Measurements from ENCODE around the gene SAP25. TPM values are rescaled to one million over a fixed set of nuclear protein-coding genes. Genes with fewer than 3 reads are reported as not detected.
A peak's percentile ranks its signal among the peaks of the same experiment; 100 is the strongest.

The SAP25 gene
- total RNA-seq, 1 experiment from 2014 or later, result 3.0 TPM

DNA sequence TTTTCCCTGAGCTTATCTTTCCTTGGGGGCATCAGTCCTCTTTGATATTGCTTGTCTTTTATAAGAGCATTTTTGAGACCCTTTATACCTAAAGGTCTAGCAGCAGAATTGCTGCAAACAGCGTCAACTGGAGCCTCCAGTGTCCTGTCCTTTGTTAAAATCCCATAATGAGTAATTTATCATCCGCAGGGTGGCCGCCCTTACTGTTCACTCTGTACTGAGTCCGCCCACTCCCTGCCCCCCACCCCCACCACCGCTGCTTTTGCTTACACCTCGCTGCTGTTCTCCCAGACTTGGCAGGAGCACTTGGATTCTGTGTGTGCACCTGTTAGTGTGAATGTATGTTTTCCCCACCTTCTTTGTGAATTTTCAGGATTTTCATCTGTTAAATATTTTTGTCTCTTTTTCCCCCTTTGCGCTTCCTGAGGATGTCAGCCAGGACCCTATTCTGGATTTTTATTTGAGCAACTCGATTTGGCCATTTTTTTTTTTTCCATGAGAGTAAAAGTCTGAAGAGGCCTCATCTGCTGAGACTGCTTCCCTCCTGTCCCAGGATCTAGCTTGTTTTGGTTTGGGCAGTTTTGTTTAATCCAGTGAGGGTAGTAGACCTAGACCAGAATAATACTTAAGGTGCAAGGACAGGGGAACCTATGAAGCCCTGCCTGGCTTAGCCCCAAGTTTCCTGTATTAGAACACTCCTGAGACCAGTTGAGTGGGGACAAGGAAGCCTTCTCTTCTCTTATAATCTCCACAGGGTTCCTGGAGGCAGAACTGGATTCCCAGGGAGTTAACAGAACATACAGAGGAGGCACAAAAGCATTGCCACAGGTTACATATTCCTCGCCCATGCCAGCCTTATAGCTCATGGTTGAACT, 26.5 kb downstream of the SAP25 start:
- Histone ChIP-seq H3K27ac (ENCODE audit: low read length) (peak overlapping the region; percentile 98), H3K9me3 (ENCODE audit: control insufficient read depth, insufficient read depth, low read depth, low read length) (no peaks in the 10 kb centered on the region), H3K27me3 (ENCODE audit: control insufficient read depth, insufficient read depth, low read length) (no peaks in the 10 kb centered on the region), H3K4me1 (ENCODE audit: control insufficient read depth, insufficient read depth, low read length) (peaks cover 52% of the 10 kb centered on the region), H3K36me3 (ENCODE audit: control insufficient read depth, insufficient read depth, low read length) (no peaks in the 10 kb centered on the region), H3K4me3 (ENCODE audit: low read depth in 2 of 2, low read length in 2 of 2) (0 out of 4 replicates have a peak overlapping the region, but pooled peaks of 1 of the 2 experiments have one; percentile 1)
- POLR2A ChIA-PET, result no interaction called here
- in situ Hi-C loops (cut with HindIII; ENCODE audit: low pct_unique_long_range_greater_than_20kb, low sequenced_read_pairs), result no loop called here
- BruUV-seq (replicated peaks), result no TSS peak
- no peak for DNase-seq (ENCODE audit: low read depth, low spot score)
- TF ChIP-seq, protein P1, sequence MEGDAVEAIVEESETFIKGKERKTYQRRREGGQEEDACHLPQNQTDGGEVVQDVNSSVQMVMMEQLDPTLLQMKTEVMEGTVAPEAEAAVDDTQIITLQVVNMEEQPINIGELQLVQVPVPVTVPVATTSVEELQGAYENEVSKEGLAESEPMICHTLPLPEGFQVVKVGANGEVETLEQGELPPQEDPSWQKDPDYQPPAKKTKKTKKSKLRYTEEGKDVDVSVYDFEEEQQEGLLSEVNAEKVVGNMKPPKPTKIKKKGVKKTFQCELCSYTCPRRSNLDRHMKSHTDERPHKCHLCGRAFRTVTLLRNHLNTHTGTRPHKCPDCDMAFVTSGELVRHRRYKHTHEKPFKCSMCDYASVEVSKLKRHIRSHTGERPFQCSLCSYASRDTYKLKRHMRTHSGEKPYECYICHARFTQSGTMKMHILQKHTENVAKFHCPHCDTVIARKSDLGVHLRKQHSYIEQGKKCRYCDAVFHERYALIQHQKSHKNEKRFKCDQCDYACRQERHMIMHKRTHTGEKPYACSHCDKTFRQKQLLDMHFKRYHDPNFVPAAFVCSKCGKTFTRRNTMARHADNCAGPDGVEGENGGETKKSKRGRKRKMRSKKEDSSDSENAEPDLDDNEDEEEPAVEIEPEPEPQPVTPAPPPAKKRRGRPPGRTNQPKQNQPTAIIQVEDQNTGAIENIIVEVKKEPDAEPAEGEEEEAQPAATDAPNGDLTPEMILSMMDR (IDR thresholded peaks at IDR 0.05), result no peak
- no peak for TF ChIP-seq SIN3A (IDR thresholded peaks at IDR 0.05; ENCODE audit: borderline replicate concordance, insufficient read depth, low read depth, low read length)
- TF ChIP-seq, protein P2, sequence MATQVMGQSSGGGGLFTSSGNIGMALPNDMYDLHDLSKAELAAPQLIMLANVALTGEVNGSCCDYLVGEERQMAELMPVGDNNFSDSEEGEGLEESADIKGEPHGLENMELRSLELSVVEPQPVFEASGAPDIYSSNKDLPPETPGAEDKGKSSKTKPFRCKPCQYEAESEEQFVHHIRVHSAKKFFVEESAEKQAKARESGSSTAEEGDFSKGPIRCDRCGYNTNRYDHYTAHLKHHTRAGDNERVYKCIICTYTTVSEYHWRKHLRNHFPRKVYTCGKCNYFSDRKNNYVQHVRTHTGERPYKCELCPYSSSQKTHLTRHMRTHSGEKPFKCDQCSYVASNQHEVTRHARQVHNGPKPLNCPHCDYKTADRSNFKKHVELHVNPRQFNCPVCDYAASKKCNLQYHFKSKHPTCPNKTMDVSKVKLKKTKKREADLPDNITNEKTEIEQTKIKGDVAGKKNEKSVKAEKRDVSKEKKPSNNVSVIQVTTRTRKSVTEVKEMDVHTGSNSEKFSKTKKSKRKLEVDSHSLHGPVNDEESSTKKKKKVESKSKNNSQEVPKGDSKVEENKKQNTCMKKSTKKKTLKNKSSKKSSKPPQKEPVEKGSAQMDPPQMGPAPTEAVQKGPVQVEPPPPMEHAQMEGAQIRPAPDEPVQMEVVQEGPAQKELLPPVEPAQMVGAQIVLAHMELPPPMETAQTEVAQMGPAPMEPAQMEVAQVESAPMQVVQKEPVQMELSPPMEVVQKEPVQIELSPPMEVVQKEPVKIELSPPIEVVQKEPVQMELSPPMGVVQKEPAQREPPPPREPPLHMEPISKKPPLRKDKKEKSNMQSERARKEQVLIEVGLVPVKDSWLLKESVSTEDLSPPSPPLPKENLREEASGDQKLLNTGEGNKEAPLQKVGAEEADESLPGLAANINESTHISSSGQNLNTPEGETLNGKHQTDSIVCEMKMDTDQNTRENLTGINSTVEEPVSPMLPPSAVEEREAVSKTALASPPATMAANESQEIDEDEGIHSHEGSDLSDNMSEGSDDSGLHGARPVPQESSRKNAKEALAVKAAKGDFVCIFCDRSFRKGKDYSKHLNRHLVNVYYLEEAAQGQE (IDR thresholded peaks at IDR 0.05; ENCODE audit: insufficient read depth in 1 of 2, low read depth in 2 of 2, low read length in 1 of 2), result no peak
- TF ChIP-seq POLR2AphosphoS5 (IDR thresholded peaks at IDR 0.05; ENCODE audit: low read depth, low read length), result no peak
- TF ChIP-seq TCF7L2 (IDR thresholded peaks at IDR 0.05; ENCODE audit: low read depth, low read length), result no peak
- intact Hi-C loops (cut with micrococcal nuclease; ENCODE audit: unreplicated experiment), result no loop called here
- CTCF ChIA-PET, result interaction anchor here (1.4 kb wide), 1 partner anchor 13 kb away, joined by 9 read pairs; no protein-coding TSS in a partner anchor
- ATAC-seq, result no peak

DNA sequence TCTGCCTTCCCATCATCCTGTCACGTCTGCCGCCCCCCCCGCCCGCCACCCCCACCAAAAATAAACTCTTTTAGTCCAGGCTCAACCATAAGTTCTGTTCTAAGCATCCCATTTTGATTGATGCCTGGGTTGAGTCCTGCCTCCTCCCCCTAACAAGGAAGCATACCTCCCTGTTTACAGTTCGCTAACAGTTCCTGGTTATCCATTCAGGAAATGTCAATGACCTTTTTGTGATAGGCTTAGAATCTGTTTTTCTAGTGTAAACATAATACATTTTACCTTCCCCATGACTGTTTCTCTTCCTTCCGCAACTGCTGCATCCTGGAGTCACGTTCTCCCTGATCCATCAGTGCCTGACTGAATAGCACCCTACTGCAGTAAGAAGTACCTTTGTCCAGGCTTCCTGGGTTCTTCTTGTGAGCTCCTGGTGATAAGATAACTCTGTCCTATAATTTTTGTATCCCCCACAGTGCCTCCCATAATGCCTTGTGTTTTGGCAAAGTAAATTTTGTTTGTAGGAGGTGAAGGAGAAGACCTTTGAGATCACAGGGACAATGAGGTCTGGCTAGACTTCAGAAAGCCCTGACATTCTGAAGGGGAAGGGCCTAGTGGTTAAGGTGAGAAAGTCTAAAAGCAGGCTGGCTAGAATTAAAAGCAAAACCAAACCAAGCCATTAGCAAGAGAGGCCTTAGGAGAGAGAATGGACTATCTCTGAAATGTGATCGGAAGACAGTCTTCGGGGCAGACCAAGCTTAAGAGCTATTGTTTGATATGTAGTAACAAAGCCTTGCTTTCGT, 27.4 kb downstream of the SAP25 start:
- no peak for DNase-seq (ENCODE audit: low read depth, low spot score)
- peak overlapping the region in 1 of 2 experiments; percentile 34; a peak in 2 of 4 replicates for H3K4me3 ChIP-seq (ENCODE audit: low read depth in 2 of 2, low read length in 2 of 2)
- in situ Hi-C loops (cut with HindIII; ENCODE audit: low pct_unique_long_range_greater_than_20kb, low sequenced_read_pairs) (no loop called here), intact Hi-C loops (cut with micrococcal nuclease; ENCODE audit: unreplicated experiment) (no loop called here)
- TF ChIP-seq, protein P2 (IDR thresholded peaks at IDR 0.05; ENCODE audit: insufficient read depth in 1 of 2, low read depth in 2 of 2, low read length in 1 of 2), result no peak
- no TSS peak for BruUV-seq (replicated peaks)
- no peaks in the 10 kb centered on the region for H3K36me3 ChIP-seq (ENCODE audit: control insufficient read depth, insufficient read depth, low read length)
- peaks cover 56% of the 10 kb centered on the region for H3K4me1 ChIP-seq (ENCODE audit: control insufficient read depth, insufficient read depth, low read length)
- POLR2A ChIA-PET, result no interaction called here
- peak overlapping the region; percentile 98 for H3K27ac ChIP-seq (ENCODE audit: low read length)
- H3K27me3 ChIP-seq (ENCODE audit: control insufficient read depth, insufficient read depth, low read length), result no peaks in the 10 kb centered on the region
- CTCF ChIA-PET, result interaction anchor here (0.6 to 1.4 kb wide), 3 partner anchors 13 to 71 kb away, joined by 3 to 9 read pairs (median 4); no protein-coding TSS in a partner anchor
- no peaks in the 10 kb centered on the region for H3K9me3 ChIP-seq (ENCODE audit: control insufficient read depth, insufficient read depth, low read depth, low read length)
- ATAC-seq, result peak; percentile 57

Measured in Panc1 (cell line).